ENCODE measurements around the gene RAB5IF. TPM values are rescaled to one million over a fixed set of nuclear protein-coding genes. Genes with fewer than 3 reads are reported as not detected.
A peak's percentile ranks its signal among the peaks of the same experiment; 100 is the strongest.

Gene RAB5IF
- total and polyA plus RNA-seq, 4 donors = 43.2 to 202 (median 104) TPM

- no peak overlapping the region for H3K9ac ChIP-seq (ENCODE audit: insufficient read depth in 1 of 2, low read length in 2 of 2)
- no peak overlapping the region for H3K27ac ChIP-seq (ENCODE audit: low read depth in 1 of 2, low read length in 1 of 2)
- no peak overlapping the region for H3K4me3 ChIP-seq
- H3K9me3 ChIP-seq (ENCODE audit: control insufficient read depth in 4 of 4, insufficient read depth in 3 of 4, low read length in 3 of 4) = no peaks in the 10 kb centered on the region
- TF ChIP-seq CTCF (IDR thresholded peaks at IDR 0.05; ENCODE audit: control extremely low read depth, extremely low read depth) = no peak
- peaks cover 0 to 12% (median 5%) of the 10 kb centered on the region in 5 donors for H3K4me1 ChIP-seq (ENCODE audit: control insufficient read depth in 5 of 5, insufficient read depth in 5 of 5, low read length in 5 of 5)
- no peaks in the 10 kb centered on the region for H3K27me3 ChIP-seq (ENCODE audit: control insufficient read depth in 3 of 3, insufficient read depth in 3 of 3, low read length in 2 of 3)
- DNase-seq = peak in 1 of 3 donors; percentile 39
- ATAC-seq (ENCODE audit: insufficient read depth, low FRiP score) = no peak
- 81 to 89% methylated on average over 2 of the region's 2 CpGs for WGBS, 2 donors
- H3K36me3 ChIP-seq (ENCODE audit: control insufficient read depth in 4 of 4, insufficient read depth in 4 of 4, low read length in 4 of 4) = peaks cover 2 to 44% (median 24%) of the 10 kb centered on the region in 4 donors
These were observed 25.5 kb upstream of the RAB5IF start for GRCh38 chr20:36579996-36580545.

GRCh38 chr20:36582322-36582721, 23.3 kb upstream of the RAB5IF start:
- WGBS, 2 donors = 82 to 89% methylated on average over 4 of the region's 4 CpGs
- ATAC-seq (ENCODE audit: insufficient read depth, low FRiP score) (no peak), DNase-seq (no peak)
- Histone ChIP-seq H3K4me1 (ENCODE audit: control insufficient read depth in 5 of 5, insufficient read depth in 5 of 5, low read length in 5 of 5) (no peaks in the 10 kb centered on the region), H3K36me3 (ENCODE audit: control insufficient read depth in 4 of 4, insufficient read depth in 4 of 4, low read length in 4 of 4) (peaks cover 2 to 48% (median 28%) of the 10 kb centered on the region in 4 donors), H3K27me3 (ENCODE audit: control insufficient read depth in 3 of 3, insufficient read depth in 3 of 3, low read length in 2 of 3) (no peaks in the 10 kb centered on the region), H3K9me3 (ENCODE audit: control insufficient read depth in 4 of 4, insufficient read depth in 3 of 4, low read length in 3 of 4) (no peaks in the 10 kb centered on the region), H3K4me3 (no peak overlapping the region), H3K27ac (ENCODE audit: low read depth in 1 of 2, low read length in 1 of 2) (no peak overlapping the region), H3K9ac (ENCODE audit: insufficient read depth in 1 of 2, low read length in 2 of 2) (no peak overlapping the region)
- no peak for TF ChIP-seq CTCF (IDR thresholded peaks at IDR 0.05; ENCODE audit: control extremely low read depth, extremely low read depth)

GRCh38 chr20:36582821-36583220, 22.8 kb upstream of the RAB5IF start:
- 96 to 97% methylated on average over 4 of the region's 4 CpGs for WGBS, 2 donors
- no peaks in the 10 kb centered on the region for H3K27me3 ChIP-seq (ENCODE audit: control insufficient read depth in 3 of 3, insufficient read depth in 3 of 3, low read length in 2 of 3)
- H3K9me3 ChIP-seq (ENCODE audit: control insufficient read depth in 4 of 4, insufficient read depth in 3 of 4, low read length in 3 of 4) = no peaks in the 10 kb centered on the region
- H3K4me3 ChIP-seq = no peak overlapping the region
- no peak for ATAC-seq (ENCODE audit: insufficient read depth, low FRiP score)
- no peak overlapping the region for H3K9ac ChIP-seq (ENCODE audit: insufficient read depth in 1 of 2, low read length in 2 of 2)
- no peak for TF ChIP-seq CTCF (IDR thresholded peaks at IDR 0.05; ENCODE audit: control extremely low read depth, extremely low read depth)
- peaks cover 2 to 48% (median 28%) of the 10 kb centered on the region in 4 donors for H3K36me3 ChIP-seq (ENCODE audit: control insufficient read depth in 4 of 4, insufficient read depth in 4 of 4, low read length in 4 of 4)
- no peaks in the 10 kb centered on the region for H3K4me1 ChIP-seq (ENCODE audit: control insufficient read depth in 5 of 5, insufficient read depth in 5 of 5, low read length in 5 of 5)
- no peak for DNase-seq
- H3K27ac ChIP-seq (ENCODE audit: low read depth in 1 of 2, low read length in 1 of 2) = no peak overlapping the region

GRCh38 chr20:36584018-36584481, 21.5 kb upstream of the RAB5IF start:
- H3K27ac ChIP-seq (ENCODE audit: low read depth in 1 of 2, low read length in 1 of 2) = no peak overlapping the region
- no peaks in the 10 kb centered on the region for H3K9me3 ChIP-seq (ENCODE audit: control insufficient read depth in 4 of 4, insufficient read depth in 3 of 4, low read length in 3 of 4)
- DNase-seq (no peak), ATAC-seq (ENCODE audit: insufficient read depth, low FRiP score) (no peak)
- no peaks in the 10 kb centered on the region for H3K4me1 ChIP-seq (ENCODE audit: control insufficient read depth in 5 of 5, insufficient read depth in 5 of 5, low read length in 5 of 5)
- H3K9ac ChIP-seq (ENCODE audit: insufficient read depth in 1 of 2, low read length in 2 of 2) = no peak overlapping the region
- 83 to 97% methylated on average over 2 of the region's 2 CpGs for WGBS, 2 donors
- TF ChIP-seq CTCF (IDR thresholded peaks at IDR 0.05; ENCODE audit: control extremely low read depth, extremely low read depth) = no peak
- peaks cover 2 to 47% (median 34%) of the 10 kb centered on the region in 4 donors for H3K36me3 ChIP-seq (ENCODE audit: control insufficient read depth in 4 of 4, insufficient read depth in 4 of 4, low read length in 4 of 4)
- no peaks in the 10 kb centered on the region for H3K27me3 ChIP-seq (ENCODE audit: control insufficient read depth in 3 of 3, insufficient read depth in 3 of 3, low read length in 2 of 3)
- no peak overlapping the region for H3K4me3 ChIP-seq
